Measurements from ENCODE around the gene MACROD2. TPM values are rescaled to one million over a fixed set of nuclear protein-coding genes. Genes with fewer than 3 reads are reported as not detected.

MACROD2 gene
- total RNA-seq, 1 experiment from 2014 or later: 3.1 TPM

DNA sequence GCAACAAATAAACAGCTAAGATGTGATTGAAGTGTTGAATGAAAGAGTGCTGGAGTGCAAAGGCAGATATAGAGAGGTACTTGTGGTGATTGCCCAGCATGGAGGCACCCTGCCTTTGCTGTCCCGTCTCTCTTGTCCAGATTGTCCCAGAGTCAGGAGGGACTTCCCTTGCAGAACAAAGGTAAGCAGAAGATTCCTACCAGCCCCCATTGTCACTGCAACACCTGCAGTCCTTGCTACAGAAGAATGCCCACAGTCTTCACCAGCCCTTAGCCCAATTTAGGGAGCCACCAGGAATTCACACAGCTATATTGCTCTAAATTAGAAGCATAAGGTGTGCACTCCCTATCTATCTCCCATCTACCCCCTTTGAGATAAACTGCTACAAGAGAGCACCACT lies 2086.1 kb downstream of the MACROD2 start:
- H3K4me3 Mint-ChIP-seq (ENCODE audit: unreplicated experiment): no peak overlapping the region
- intact Hi-C loops (cut with micrococcal nuclease): no loop called here
- CTCF ChIA-PET: interaction anchor here (1.0 kb wide), 1 partner anchor 140 kb away, joined by 3 read pairs; no protein-coding TSS in a partner anchor
- TF ChIP-seq CTCF (IDR thresholded peaks at IDR 0.05; ENCODE audit: unreplicated experiment): no peak
- no TSS peak for BruUV-seq (replicated peaks)
- POLR2A ChIA-PET: no interaction called here
- no peaks in the 10 kb centered on the region for H3K4me1 Mint-ChIP-seq (ENCODE audit: insufficient read depth, unreplicated experiment)
- H3K27ac Mint-ChIP-seq (ENCODE audit: low read depth, unreplicated experiment): no peak overlapping the region
- no peaks in the 10 kb centered on the region for H3K27me3 Mint-ChIP-seq (ENCODE audit: insufficient read depth, unreplicated experiment)
- no peaks in the 10 kb centered on the region for H3K9me3 Mint-ChIP-seq (ENCODE audit: unreplicated experiment)
- peaks cover 7% of the 10 kb centered on the region for H3K36me3 Mint-ChIP-seq (ENCODE audit: insufficient read depth, unreplicated experiment)
- no peak for DNase-seq (ENCODE audit: unreplicated experiment)

GRCh38 chr20:16082051-16082550 lies 2086.8 kb downstream of the MACROD2 start:
- no peaks in the 10 kb centered on the region for H3K4me1 Mint-ChIP-seq (ENCODE audit: insufficient read depth, unreplicated experiment)
- intact Hi-C loops (cut with micrococcal nuclease): no loop called here
- peaks cover 7% of the 10 kb centered on the region for H3K36me3 Mint-ChIP-seq (ENCODE audit: insufficient read depth, unreplicated experiment)
- peaks cover under 1% of the 10 kb centered on the region for H3K9me3 Mint-ChIP-seq (ENCODE audit: unreplicated experiment)
- CTCF ChIA-PET: interaction anchor here (1.0 kb wide), 1 partner anchor 139 kb away, joined by 3 read pairs; no protein-coding TSS in a partner anchor
- TF ChIP-seq CTCF (IDR thresholded peaks at IDR 0.05; ENCODE audit: unreplicated experiment): no peak
- POLR2A ChIA-PET: no interaction called here
- H3K27me3 Mint-ChIP-seq (ENCODE audit: insufficient read depth, unreplicated experiment): no peaks in the 10 kb centered on the region
- no TSS peak for BruUV-seq (replicated peaks)
- DNase-seq (ENCODE audit: unreplicated experiment): no peak
- H3K27ac Mint-ChIP-seq (ENCODE audit: low read depth, unreplicated experiment): no peak overlapping the region
- no peak overlapping the region for H3K4me3 Mint-ChIP-seq (ENCODE audit: unreplicated experiment)

GRCh38 chr20:16083639-16084280 lies 2088.4 kb downstream of the MACROD2 start:
- Mint-ChIP-seq H3K27ac (ENCODE audit: low read depth, unreplicated experiment) (no peak overlapping the region), H3K36me3 (ENCODE audit: insufficient read depth, unreplicated experiment) (no peaks in the 10 kb centered on the region), H3K4me3 (ENCODE audit: unreplicated experiment) (no peak overlapping the region), H3K4me1 (ENCODE audit: insufficient read depth, unreplicated experiment) (no peaks in the 10 kb centered on the region), H3K9me3 (ENCODE audit: unreplicated experiment) (peaks cover 14% of the 10 kb centered on the region), H3K27me3 (ENCODE audit: insufficient read depth, unreplicated experiment) (no peaks in the 10 kb centered on the region)
- ChIA-PET CTCF (interaction anchor here (0.6 to 0.7 kb wide), 2 partner anchors 264 to 307 kb away, joined by 4 read pairs; no protein-coding TSS in a partner anchor), POLR2A (no interaction called here)
- no TSS peak for BruUV-seq (replicated peaks)
- TF ChIP-seq CTCF (IDR thresholded peaks at IDR 0.05; ENCODE audit: unreplicated experiment): no peak
- DNase-seq (ENCODE audit: unreplicated experiment): no peak
- intact Hi-C loops (cut with micrococcal nuclease): no loop called here

DNA sequence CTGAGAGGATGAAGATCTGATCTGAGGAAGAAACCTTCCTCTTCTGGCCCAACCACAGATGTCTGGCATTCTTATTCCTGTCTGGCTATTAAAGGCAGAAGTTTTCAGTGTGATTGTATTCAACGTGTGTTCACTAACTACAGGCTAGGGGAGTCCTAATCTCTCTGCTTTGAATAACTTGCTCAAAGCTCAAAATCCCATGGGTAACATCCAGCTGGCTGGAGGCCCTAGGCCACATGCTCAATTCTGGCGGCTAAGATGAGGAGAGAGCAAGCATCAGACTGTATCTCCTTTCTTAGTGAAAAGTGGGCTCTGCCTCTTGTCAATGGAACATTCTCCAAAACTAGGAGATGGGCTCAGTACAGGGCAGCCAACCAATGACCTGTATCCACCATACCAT lies 2099.9 kb downstream of the MACROD2 start:
- POLR2A ChIA-PET: no interaction called here
- H3K4me1 Mint-ChIP-seq (ENCODE audit: insufficient read depth, unreplicated experiment): no peaks in the 10 kb centered on the region
- no TSS peak for BruUV-seq (replicated peaks)

More for the DNA sequence above, 2099.9 kb downstream of the MACROD2 start:
- CTCF ChIA-PET: interaction anchor here (0.6 kb wide), 1 partner anchor 132 kb away, joined by 4 read pairs; no protein-coding TSS in a partner anchor
- H3K9me3 Mint-ChIP-seq (ENCODE audit: unreplicated experiment): no peaks in the 10 kb centered on the region
- H3K27me3 Mint-ChIP-seq (ENCODE audit: insufficient read depth, unreplicated experiment): no peaks in the 10 kb centered on the region
- no peak overlapping the region for H3K27ac Mint-ChIP-seq (ENCODE audit: low read depth, unreplicated experiment)
- TF ChIP-seq CTCF (IDR thresholded peaks at IDR 0.05; ENCODE audit: unreplicated experiment): no peak
- DNase-seq (ENCODE audit: unreplicated experiment): no peak
- no peak overlapping the region for H3K4me3 Mint-ChIP-seq (ENCODE audit: unreplicated experiment)
- intact Hi-C loops (cut with micrococcal nuclease): no loop called here
- H3K36me3 Mint-ChIP-seq (ENCODE audit: insufficient read depth, unreplicated experiment): no peaks in the 10 kb centered on the region

Data from MCF 10A (cell line).